ENCODE results near the gene CACNB4. TPM values are rescaled to one million over a fixed set of nuclear protein-coding genes. Genes with fewer than 3 reads are reported as not detected.

Gene CACNB4
- total RNA-seq, 1 experiment from 2014 or later, result 2.0 TPM

GRCh38 chr2:152132306-152132705 is 33.5 kb upstream of the CACNB4 start:
- Histone ChIP-seq H3K9me2 (ENCODE audit: insufficient read depth) (no peaks in the 10 kb centered on the region), H3K4me2 (ENCODE audit: low read length) (no peak overlapping the region), H3K79me2 (ENCODE audit: insufficient read depth, low read length) (no peaks in the 10 kb centered on the region), H4K20me1 (ENCODE audit: insufficient read depth) (no peaks in the 10 kb centered on the region), H3K27ac (ENCODE audit: low read depth, low read length) (no peak overlapping the region), H3K4me1 (ENCODE audit: control insufficient read depth in 1 of 2, insufficient read depth in 2 of 2, low read length in 2 of 2) (no peaks in the 10 kb centered on the region), H3K27me3 (ENCODE audit: insufficient read depth, low read length) (no peaks in the 10 kb centered on the region), H3K9ac (ENCODE audit: low read length) (no peak overlapping the region), H3K36me3 (ENCODE audit: control insufficient read depth in 1 of 2, insufficient read depth in 2 of 2, low read length in 2 of 2) (no peaks in the 10 kb centered on the region), H2AFZ (ENCODE audit: low read depth, low read length, poor library complexity, severe bottlenecking) (no peak overlapping the region), H3K4me3 (replicated peaks in 1 of 2; ENCODE audit: low read depth in 1 of 2, low read length in 2 of 2) (no peak overlapping the region), H3K9me3 (ENCODE audit: control insufficient read depth in 1 of 2, insufficient read depth in 1 of 2, low read depth in 1 of 2, low read length in 2 of 2) (no peaks in the 10 kb centered on the region)
- no TSS peak for BruUV-seq (replicated peaks)
- ChIA-PET POLR2A (no interaction called here), RAD21 (ENCODE audit: low non-redundant PET in 1 of 2, low total read pairs in 2 of 2, uncharacterized antibody in 2 of 2, unreplicated experiment in 2 of 2) (no interaction called here), CTCF (no interaction called here)
- intact Hi-C loops (cut with micrococcal nuclease), result no loop called here
- ATAC-seq, result no peak
- no peak for TF ChIP-seq REST (IDR thresholded peaks at IDR 0.05; ENCODE audit: low read depth)
- no peak for DNase-seq (ENCODE audit: low read depth, low spot score)

- H3K79me2 ChIP-seq (ENCODE audit: insufficient read depth, low read length), result no peaks in the 10 kb centered on the region
- ChIA-PET POLR2A (no interaction called here), RAD21 (ENCODE audit: low non-redundant PET in 1 of 2, low total read pairs in 2 of 2, uncharacterized antibody in 2 of 2, unreplicated experiment in 2 of 2) (no interaction called here), CTCF (no interaction called here)
- no peaks in the 10 kb centered on the region for H3K9me3 ChIP-seq (ENCODE audit: control insufficient read depth in 1 of 2, insufficient read depth in 1 of 2, low read depth in 1 of 2, low read length in 2 of 2)
- H3K4me2 ChIP-seq (ENCODE audit: low read length), result no peak overlapping the region
- DNase-seq (ENCODE audit: low read depth, low spot score) (no peak), ATAC-seq (no peak)
- H3K27me3 ChIP-seq (ENCODE audit: insufficient read depth, low read length), result no peaks in the 10 kb centered on the region
- H3K4me3 ChIP-seq (replicated peaks in 1 of 2; ENCODE audit: low read depth in 1 of 2, low read length in 2 of 2), result no peak overlapping the region
- no peaks in the 10 kb centered on the region for H4K20me1 ChIP-seq (ENCODE audit: insufficient read depth)
- no peak overlapping the region for H3K9ac ChIP-seq (ENCODE audit: low read length)
- H3K4me1 ChIP-seq (ENCODE audit: control insufficient read depth in 1 of 2, insufficient read depth in 2 of 2, low read length in 2 of 2), result no peaks in the 10 kb centered on the region
- no peak overlapping the region for H2AFZ ChIP-seq (ENCODE audit: low read depth, low read length, poor library complexity, severe bottlenecking)
- TF ChIP-seq SP1 (IDR thresholded peaks at IDR 0.05; ENCODE audit: low read depth), result no peak
- no peak for TF ChIP-seq EGR1 (IDR thresholded peaks at IDR 0.05; ENCODE audit: low read depth)
- TF ChIP-seq, protein P1, sequence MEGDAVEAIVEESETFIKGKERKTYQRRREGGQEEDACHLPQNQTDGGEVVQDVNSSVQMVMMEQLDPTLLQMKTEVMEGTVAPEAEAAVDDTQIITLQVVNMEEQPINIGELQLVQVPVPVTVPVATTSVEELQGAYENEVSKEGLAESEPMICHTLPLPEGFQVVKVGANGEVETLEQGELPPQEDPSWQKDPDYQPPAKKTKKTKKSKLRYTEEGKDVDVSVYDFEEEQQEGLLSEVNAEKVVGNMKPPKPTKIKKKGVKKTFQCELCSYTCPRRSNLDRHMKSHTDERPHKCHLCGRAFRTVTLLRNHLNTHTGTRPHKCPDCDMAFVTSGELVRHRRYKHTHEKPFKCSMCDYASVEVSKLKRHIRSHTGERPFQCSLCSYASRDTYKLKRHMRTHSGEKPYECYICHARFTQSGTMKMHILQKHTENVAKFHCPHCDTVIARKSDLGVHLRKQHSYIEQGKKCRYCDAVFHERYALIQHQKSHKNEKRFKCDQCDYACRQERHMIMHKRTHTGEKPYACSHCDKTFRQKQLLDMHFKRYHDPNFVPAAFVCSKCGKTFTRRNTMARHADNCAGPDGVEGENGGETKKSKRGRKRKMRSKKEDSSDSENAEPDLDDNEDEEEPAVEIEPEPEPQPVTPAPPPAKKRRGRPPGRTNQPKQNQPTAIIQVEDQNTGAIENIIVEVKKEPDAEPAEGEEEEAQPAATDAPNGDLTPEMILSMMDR (IDR thresholded peaks at IDR 0.05 in 2 of 3, conservative IDR thresholded peaks at IDR 0.05 in 1 of 3; ENCODE audit: borderline replicate concordance in 1 of 3, insufficient read depth in 1 of 3, low read depth in 2 of 3, low read length in 2 of 3), result no peak
- no peak for TF ChIP-seq EZH2phosphoT487 (IDR thresholded peaks at IDR 0.05; ENCODE audit: borderline replicate concordance)
- TF ChIP-seq, protein P2, sequence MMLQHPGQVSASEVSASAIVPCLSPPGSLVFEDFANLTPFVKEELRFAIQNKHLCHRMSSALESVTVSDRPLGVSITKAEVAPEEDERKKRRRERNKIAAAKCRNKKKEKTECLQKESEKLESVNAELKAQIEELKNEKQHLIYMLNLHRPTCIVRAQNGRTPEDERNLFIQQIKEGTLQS (IDR thresholded peaks at IDR 0.05), result no peak
- TF ChIP-seq EZH2 (IDR thresholded peaks at IDR 0.05), result no peak
- no peak for TF ChIP-seq YY1 (IDR thresholded peaks at IDR 0.05; ENCODE audit: extremely low read depth, insufficient replicate concordance, low read depth, low read length)
- no peak for TF ChIP-seq CBX3 (IDR thresholded peaks at IDR 0.05; ENCODE audit: low read depth)
- TF ChIP-seq CEBPB (IDR thresholded peaks at IDR 0.05; ENCODE audit: low read depth), result no peak
- no peak for TF ChIP-seq JUND (IDR thresholded peaks at IDR 0.05)
- no peak for TF ChIP-seq POLR2A (IDR thresholded peaks at IDR 0.05; ENCODE audit: borderline replicate concordance, extremely low read depth, insufficient read depth, insufficient read length)
- TF ChIP-seq TCF7L2 (IDR thresholded peaks at IDR 0.05; ENCODE audit: borderline replicate concordance, extremely low read depth, insufficient read depth, insufficient read length), result no peak
- TF ChIP-seq ZNF274 (IDR thresholded peaks at IDR 0.05; ENCODE audit: low read depth, low read length), result no peak
- TF ChIP-seq, protein P3, sequence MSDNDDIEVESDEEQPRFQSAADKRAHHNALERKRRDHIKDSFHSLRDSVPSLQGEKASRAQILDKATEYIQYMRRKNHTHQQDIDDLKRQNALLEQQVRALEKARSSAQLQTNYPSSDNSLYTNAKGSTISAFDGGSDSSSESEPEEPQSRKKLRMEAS (IDR thresholded peaks at IDR 0.05), result no peak
- no peak for TF ChIP-seq ZFX (IDR thresholded peaks at IDR 0.05)
- no peak for TF ChIP-seq SIN3A (IDR thresholded peaks at IDR 0.05; ENCODE audit: low read depth)
- TF ChIP-seq FOSL1 (IDR thresholded peaks at IDR 0.05; ENCODE audit: low read depth), result no peak
- intact Hi-C loops (cut with micrococcal nuclease), result no loop called here
- no peaks in the 10 kb centered on the region for H3K36me3 ChIP-seq (ENCODE audit: control insufficient read depth in 1 of 2, insufficient read depth in 2 of 2, low read length in 2 of 2)
- H3K27ac ChIP-seq (ENCODE audit: low read depth, low read length), result no peak overlapping the region
- H3K9me2 ChIP-seq (ENCODE audit: insufficient read depth), result no peaks in the 10 kb centered on the region
- BruUV-seq (replicated peaks), result no TSS peak
Observed at GRCh38 chr2:152127628-152128027, 28.8 kb upstream of the CACNB4 start.

Data from HCT116 (cell line).